Kidney capillary endothelial cell (primary cell): ENCODE data around the gene NPW.
"Not testable (repeated sequence)": the region's sequence is repeated elsewhere in the genome, so short reads cannot be mapped to it uniquely, and the experiment has no call there.

Experiments
- DNase-seq: peaks from one replicate; pipeline ENCODE4 v3.0.0-alpha.2; 2018; ENCODE audit warnings: low spot score

Gene NPW

GRCh38 chr16:2023092-2024031 lies 3.8 kb downstream of the NPW start:
- DNase-seq = peak; percentile 88

- DNase-seq = no peak
Observed at GRCh38 chr16:2024032-2024420, 4.4 kb downstream of the NPW start.

GRCh38 chr16:2025251-2025650 lies 5.7 kb downstream of the NPW start:
- DNase-seq = no peak

GRCh38 chr16:2025878-2026460 lies 6.4 kb downstream of the NPW start:
- DNase-seq = no peak

DNA sequence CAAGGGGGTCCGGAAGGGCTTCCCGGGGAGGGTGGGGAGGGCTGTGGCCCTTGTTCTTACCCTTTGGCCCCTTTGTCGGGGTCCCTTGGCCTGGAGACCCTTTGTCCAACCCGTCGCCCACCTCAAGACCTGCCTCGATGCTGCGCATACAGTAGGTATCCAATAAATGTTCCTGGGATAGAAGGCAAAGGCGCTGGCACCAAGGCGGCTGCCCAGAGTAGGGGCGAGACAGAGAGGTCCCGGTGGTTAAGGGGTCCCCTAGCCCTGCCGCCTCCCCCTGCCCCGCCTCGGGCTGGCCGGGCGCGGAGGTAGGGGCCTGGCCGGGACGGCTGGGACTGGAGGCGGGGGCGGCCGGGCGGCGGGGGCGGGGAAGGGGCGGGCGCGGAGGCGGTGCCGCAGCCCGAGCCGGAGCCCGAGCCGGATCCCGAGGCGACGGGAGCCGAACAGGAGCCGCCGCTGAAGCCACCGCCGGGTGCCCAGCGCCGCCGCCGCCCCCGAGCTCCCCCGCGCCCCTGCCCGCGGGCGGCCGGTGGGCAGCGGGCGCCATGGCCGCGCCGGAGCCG lies 7.0 kb downstream of the NPW start, which contains the start of gene NHERF2:
Gene NHERF2, plus strand, starts transcription at position 442 of the 563 bp plus-strand sequence. Its CDS starts 104 bp downstream, at position 546.
- DNase-seq = no peak

GRCh38 chr16:2027024-2028010 lies 7.7 kb downstream of the NPW start:
- DNase-seq = no peak

DNA sequence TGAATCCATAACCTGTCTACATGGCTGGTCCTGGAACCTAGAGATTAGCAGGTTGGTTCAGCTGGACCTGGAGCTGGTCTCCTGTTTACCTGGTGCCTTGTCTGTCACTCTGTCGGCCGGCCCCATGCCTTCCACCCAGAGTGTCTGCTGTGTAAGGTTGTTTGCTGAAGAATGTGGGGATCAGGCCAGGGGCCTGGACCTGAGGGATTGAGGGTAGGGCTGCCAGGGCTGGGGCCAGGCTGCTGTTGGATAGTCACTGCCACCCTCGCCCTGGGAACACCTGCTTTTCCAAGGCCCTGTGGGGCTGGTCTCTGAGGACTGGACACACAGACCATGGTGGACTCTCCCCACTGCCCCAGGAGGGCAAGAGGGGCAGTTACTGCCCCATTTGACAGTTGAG lies 8.6 kb downstream of the NPW start:
- no peak for DNase-seq

DNA sequence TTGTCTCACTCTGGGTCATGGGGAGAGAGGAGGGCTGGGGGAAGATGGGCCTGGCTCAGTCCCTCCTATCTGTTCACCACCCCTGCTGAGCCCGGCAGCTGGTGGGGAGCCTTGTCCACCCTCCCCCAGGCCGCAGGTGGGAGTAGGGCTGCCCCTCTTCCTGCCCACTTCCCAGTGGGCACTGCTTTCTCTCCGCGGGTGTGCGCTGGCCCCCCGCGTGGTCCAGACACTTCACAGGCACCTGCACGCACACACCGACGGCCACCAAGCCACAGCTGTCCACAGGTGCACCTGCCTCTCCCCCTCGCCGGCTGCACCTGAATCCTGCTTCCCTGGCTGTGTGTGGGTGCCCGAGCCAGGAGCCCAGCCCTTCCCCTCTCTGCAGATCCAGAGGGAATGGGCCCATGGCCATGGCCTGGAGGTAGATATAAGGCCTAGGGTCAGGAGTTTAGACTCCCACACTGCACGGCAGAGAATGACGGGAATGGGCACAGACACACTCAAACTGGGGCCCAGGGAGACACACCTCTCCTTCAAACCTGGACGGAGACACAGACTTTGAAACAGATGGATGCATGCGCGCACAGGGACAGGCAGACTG lies 9.1 kb downstream of the NPW start:
- no peak for DNase-seq

DNA sequence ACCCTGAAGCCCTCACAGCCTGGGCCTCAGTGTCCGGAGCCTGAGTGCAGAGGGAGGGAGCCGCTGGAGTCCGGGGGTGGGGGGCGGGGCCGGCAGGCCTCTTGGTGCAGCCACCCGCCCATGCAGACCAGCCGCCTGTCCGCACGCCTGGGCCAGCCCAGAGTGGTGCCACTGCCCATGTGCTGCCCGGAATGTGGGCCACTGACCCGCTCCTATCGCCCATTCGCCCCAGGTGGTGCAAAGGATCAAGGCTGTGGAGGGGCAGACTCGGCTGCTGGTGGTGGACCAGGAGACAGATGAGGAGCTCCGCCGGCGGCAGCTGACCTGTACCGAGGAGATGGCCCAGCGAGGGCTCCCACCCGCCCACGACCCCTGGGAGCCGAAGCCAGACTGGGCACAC lies 9.8 kb downstream of the NPW start:
- DNase-seq = no peak

DNA sequence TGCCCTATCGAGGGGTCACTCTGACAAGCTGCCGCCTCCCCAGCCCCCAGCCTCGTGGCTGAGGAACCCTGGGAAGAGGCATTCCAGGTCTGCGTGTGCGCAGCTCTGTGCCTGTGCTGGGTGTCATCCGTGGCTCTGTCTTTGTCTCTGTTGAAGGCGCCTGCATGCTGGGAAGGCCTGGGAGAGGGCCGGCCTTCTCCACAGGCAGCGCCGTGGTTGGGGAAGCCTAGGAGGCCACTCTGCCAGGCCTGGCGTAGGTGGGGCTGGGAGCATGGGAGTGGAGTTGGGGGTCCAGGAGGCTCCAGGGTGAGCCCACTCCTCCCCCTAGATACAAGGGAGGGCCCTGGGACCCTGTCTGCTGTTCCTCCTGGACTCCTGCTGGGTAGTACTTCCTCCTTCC lies 10.5 kb downstream of the NPW start:
- DNase-seq = no peak

DNA sequence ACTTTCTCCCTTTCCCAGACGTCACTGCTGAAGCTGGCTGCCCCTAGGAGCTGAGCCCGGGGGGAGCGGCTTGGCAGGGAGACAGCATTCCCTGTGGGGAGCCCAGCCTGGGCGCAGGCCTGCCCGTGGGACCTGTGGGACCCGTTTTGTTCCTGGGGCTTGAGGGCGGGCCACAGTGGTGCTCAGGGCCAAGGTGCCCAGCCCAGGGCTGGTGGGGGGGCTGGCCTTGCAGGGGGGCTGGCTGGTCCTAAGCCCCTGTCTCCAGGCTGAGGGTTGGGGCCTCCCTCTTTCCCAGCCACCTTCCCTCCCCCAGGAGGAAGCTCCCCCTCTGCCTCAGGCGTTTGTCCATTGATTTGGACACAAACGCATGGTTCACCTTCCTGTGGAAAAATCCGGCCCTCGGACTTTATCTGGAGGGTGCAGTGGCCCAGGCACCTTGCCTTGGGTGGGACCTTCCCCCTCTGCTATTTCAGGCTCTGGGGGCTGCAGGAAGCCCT lies 11.5 kb downstream of the NPW start:
- no peak for DNase-seq

DNA sequence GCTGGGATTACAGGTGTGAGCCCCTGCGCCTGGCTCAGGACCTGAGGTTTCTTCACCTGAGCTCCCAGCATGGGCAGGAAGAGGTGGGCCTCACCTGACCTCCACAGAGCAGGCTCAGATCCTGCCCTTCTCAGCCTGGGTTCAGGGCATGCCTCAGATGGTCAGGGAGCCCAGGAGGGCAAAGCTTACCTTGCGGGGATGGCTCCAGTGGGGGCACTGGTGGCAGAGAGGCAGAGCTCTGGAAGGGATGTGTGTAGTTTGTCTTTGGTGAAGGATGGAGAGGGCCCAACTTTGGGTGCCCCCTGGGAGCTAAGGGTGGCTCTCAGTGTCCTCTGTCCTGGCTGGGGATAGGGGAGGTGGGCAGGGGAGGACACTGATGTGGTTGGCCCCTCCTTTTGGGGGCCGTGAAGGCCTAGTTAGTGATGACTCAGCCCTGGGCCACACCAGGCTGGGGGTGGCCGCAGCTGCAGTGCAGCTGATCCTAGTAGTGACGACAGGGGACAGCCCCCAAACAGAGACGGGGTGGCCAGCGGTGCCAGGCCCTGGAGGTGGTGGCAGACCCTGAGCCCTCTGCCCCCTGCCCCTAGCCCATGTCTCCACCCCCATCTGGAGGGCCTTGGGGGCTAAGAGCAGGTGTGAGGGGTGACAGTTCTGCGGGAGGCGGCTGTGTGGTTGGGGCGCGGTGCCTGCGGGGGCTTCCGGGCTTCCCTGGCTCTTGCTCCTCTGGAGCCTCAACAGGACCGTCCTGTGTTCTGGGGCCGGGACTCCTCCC lies 12.9 kb downstream of the NPW start:
- no peak for DNase-seq

DNA sequence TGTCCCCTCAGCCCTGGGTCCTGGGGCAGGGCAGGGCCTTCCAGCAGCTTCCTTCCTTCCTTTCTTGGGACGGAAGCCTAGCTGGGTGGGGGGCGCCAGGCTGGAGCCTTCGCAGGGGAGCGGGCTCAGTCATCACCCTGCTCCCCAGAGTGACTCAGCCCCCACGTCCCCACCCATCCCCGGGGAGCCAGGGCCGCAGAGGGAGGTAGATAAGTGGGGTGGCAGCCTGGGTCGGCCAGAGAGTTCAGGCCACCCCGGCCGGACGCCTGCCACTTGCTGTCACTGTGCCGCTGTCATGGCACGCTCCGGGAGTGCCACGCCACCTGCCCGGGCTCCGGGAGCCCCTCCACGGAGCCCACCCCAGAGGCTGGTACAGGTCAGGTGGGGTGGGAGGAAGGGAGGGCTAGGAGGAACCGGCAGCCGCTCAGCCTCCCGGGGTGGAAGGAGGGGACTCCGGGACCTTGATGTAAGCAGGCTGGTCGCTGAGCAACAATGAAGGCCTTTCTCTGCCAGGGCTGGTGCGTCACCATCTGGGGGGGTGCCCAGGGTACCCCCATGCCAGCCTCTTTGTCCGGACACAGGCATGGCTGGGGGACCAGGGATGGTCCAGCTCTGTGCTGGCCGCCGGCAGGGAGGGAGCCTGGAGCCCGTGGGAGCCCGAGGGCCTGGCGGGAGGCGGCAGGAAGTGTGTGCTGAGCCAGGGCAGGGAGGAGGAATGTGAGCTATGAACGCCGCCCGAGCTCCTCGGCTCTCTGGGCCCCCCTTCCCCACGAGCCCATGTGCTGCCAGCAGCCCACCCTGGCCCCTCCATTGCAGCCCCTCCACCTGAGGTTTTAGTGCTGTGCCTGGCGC lies 13.7 kb downstream of the NPW start:
- no peak for DNase-seq

- not testable (repeated sequence) for DNase-seq
Observed at GRCh38 chr16:2033909-2034695, 14.5 kb downstream of the NPW start.

DNA sequence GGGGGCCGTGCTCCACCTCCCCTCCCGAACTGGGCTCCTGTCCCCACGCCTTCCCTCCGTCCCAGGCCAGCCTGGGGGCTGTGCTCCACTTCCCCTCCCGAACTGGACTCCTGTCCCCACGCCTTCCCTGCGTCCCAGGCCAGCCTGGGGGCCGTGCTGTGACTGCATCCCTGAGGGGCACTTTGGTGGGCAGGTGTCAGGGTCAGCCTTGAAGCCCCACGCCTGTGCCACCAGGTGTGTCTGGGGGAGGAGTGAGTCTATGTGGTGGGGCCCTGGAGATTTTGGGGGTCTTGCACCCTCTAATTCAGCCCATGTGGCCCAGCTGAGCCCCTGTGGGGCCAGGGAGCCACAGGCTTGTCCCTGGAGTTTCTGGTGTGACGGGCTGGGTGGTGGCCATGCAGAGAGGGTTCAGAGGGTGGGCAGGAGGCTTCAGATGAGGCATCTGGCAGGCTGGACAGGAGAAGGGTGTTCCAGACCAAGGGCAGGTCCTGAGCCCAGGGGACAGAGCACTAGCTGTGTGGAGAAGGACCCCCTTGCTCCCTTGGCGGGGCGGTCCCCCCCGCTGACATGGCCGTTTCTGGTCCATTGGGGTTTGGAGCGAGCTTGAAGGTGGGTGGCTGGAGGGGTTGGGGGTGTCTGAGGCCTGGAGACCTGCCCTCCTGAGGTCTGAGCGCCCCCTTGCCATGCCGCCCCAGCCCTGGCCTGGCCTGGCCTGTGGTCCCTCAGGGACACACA lies 15.3 kb downstream of the NPW start:
- DNase-seq = no peak

DNA sequence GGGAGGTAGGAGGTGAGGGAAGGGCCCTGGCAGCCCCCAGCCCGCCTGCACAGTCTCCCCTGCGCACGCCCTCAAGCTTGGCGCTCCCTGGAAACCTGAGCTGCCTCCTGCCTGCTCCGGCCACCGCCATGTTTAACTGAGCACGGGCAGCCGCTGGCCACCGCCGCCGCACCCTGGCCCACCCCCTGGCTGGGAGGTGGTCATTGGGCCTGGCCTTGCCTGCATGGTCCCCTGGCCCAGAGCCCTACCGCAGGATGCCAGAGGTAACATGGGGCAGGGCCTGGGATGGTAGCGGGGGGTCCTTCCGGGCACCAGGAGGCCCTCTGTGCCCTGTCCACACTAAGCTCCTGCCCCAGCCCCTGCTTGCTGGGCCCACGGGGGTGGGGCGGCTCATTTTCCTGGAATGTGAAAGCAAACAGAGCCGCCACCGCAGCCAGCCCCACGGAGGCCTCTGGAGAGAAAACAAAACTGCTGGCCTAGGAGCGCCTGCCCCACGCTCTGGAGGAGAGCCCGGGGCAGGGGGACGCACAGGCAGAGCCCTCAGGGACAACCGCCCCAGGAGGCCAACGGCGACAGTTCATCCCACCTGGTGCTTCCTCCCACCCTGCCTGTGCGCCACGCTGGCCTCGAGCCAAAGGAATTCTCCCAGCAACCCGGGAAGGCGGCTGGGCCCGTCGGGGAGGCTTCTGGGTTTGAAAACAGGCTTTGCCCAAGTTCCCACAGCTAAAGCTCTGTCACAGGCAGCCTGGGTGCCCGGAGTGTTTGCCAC lies 16.0 kb downstream of the NPW start:
- no peak for DNase-seq
